MM.1S (cell line): ENCODE data around the gene LZTFL1.

Source experiments
- DNase-seq: peaks from one replicate; pipeline ENCODE4 v3.0.0-alpha.2; 2015
- H2AFZ ChIP-seq: fragments of 300-600 bp; sonication (generic); 2 replicates; pipeline ENCODE4 v1.6.0; 2016; ENCODE audit warnings: antibody characterized with exemption, low read length
- H3F3A ChIP-seq: fragments of 300-600 bp; sonication (generic); 2 replicates; pipeline ENCODE4 v1.6.1; 2016; ENCODE audit warnings: mild to moderate bottlenecking, antibody characterized with exemption, low read length, moderate library complexity, mixed read lengths; ENCODE audit not compliant: insufficient read depth
- H3K27ac ChIP-seq: fragments of 300-600 bp; sonication (generic); 2 replicates; pipeline ENCODE4 v1.5.1; 2016; ENCODE audit warnings: mild to moderate bottlenecking, low read length
- H3K27me3 ChIP-seq: fragments of 300-600 bp; sonication (generic); replicated peaks from 2 replicates; pipeline ENCODE4 v1.6.0; 2016; ENCODE audit warnings: low read length; ENCODE audit not compliant: insufficient read depth
- H3K36me3 ChIP-seq: fragments of 300-600 bp; sonication (generic); replicated peaks from 2 replicates; pipeline ENCODE4 v1.6.1; 2016; ENCODE audit warnings: mild to moderate bottlenecking, low read length, mixed read lengths; ENCODE audit not compliant: insufficient read depth
- H3K4me1 ChIP-seq: fragments of 300-600 bp; sonication (generic); 2 replicates; pipeline ENCODE4 v1.6.1; 2016; ENCODE audit warnings: low read length, mixed read lengths
- H3K4me2 ChIP-seq: fragments of 300-600 bp; sonication (generic); 2 replicates; pipeline ENCODE4 v1.6.0; 2016; ENCODE audit warnings: low read depth, low read length
- H3K4me3 ChIP-seq: fragments of 300-600 bp; sonication (generic); 2 replicates; pipeline ENCODE4 v1.5.1; 2016; ENCODE audit warnings: low read length, mixed read lengths
- H3K79me2 ChIP-seq: fragments of 300-600 bp; sonication (generic); 2 replicates; pipeline ENCODE4 v1.6.1; 2016; ENCODE audit warnings: mixed run types, low read length, mixed read lengths
- H3K9ac ChIP-seq: fragments of 300-600 bp; sonication (generic); 2 replicates; pipeline ENCODE4 v1.6.1; 2016; ENCODE audit warnings: low read length, mixed read lengths
- H3K9me2 ChIP-seq: fragments of 300-600 bp; sonication (generic); replicated peaks from 2 replicates; pipeline ENCODE4 v1.6.1; 2016; ENCODE audit warnings: mild to moderate bottlenecking, low read length, mixed read lengths; ENCODE audit not compliant: insufficient read depth
- H3K9me3 ChIP-seq: fragments of 300-600 bp; sonication (generic); replicated peaks from 2 replicates; pipeline ENCODE4 v1.6.1; 2016; ENCODE audit warnings: mild to moderate bottlenecking, low read length, mixed read lengths; ENCODE audit not compliant: insufficient read depth
- H4K20me1 ChIP-seq: fragments of 300-600 bp; sonication (generic); 2 replicates; pipeline ENCODE4 v1.6.1; 2016; ENCODE audit warnings: mild to moderate bottlenecking, low read length, moderate library complexity, mixed read lengths; ENCODE audit not compliant: insufficient read depth
- CTCF ChIP-seq: fragments of 300-600 bp; sonication (generic); IDR thresholded peaks from 2 replicates; pipeline ENCODE4 v1.5.1; 2016; ENCODE audit warnings: antibody characterized with exemption, low read length, mixed read lengths
- EZH2 ChIP-seq: fragments of 300-600 bp; sonication (generic); optimal IDR thresholded peaks from 2 replicates; pipeline ENCODE3; 2017; ENCODE audit warnings: low read depth, mild to moderate bottlenecking, antibody characterized with exemption, low read length, mixed read lengths
- EZH2phosphoT487 ChIP-seq: fragments of 300-600 bp; sonication (generic); IDR thresholded peaks from 2 replicates; pipeline ENCODE4 v1.6.1; 2018; ENCODE audit warnings: antibody characterized with exemption, low read length

Gene LZTFL1

GRCh38 chr3:45807681-45808540, 34.0 kb downstream of the LZTFL1 start:
- no peak overlapping the region for H3K27ac ChIP-seq
- no peaks in the 10 kb centered on the region for H3K9me2 ChIP-seq
- H3K4me3 ChIP-seq = no peak overlapping the region
- H3K4me2 ChIP-seq = no peak overlapping the region
- DNase-seq = no peak
- no peak for TF ChIP-seq CTCF
- TF ChIP-seq EZH2phosphoT487 = no peak
- no peak for TF ChIP-seq EZH2
- no peaks in the 10 kb centered on the region for H3K79me2 ChIP-seq
- H3K4me1 ChIP-seq = no peaks in the 10 kb centered on the region
- no peak overlapping the region for H3K9ac ChIP-seq
- no peaks in the 10 kb centered on the region for H3K9me3 ChIP-seq
- H4K20me1 ChIP-seq = no peaks in the 10 kb centered on the region
- no peak overlapping the region for H2AFZ ChIP-seq
- no peaks in the 10 kb centered on the region for H3K36me3 ChIP-seq
- H3F3A ChIP-seq = no peaks in the 10 kb centered on the region
- H3K27me3 ChIP-seq = no peaks in the 10 kb centered on the region

- H4K20me1 ChIP-seq = no peaks in the 10 kb centered on the region
- H3K9me2 ChIP-seq = no peaks in the 10 kb centered on the region
- H3K9me3 ChIP-seq = no peaks in the 10 kb centered on the region
- H3K4me1 ChIP-seq = no peaks in the 10 kb centered on the region
- H3F3A ChIP-seq = no peaks in the 10 kb centered on the region
- no peaks in the 10 kb centered on the region for H3K27me3 ChIP-seq
- H3K27ac ChIP-seq = no peak overlapping the region
- H3K4me3 ChIP-seq = no peak overlapping the region
- DNase-seq = no peak
- no peaks in the 10 kb centered on the region for H3K79me2 ChIP-seq
- no peaks in the 10 kb centered on the region for H3K36me3 ChIP-seq
- no peak overlapping the region for H2AFZ ChIP-seq
- H3K9ac ChIP-seq = no peak overlapping the region
- TF ChIP-seq EZH2phosphoT487 (no peak), EZH2 (no peak), CTCF (no peak)
- H3K4me2 ChIP-seq = no peak overlapping the region
Observed at GRCh38 chr3:45807133-45807532, 34.8 kb downstream of the LZTFL1 start.

- no peaks in the 10 kb centered on the region for H3K27me3 ChIP-seq
- TF ChIP-seq CTCF (no peak), EZH2phosphoT487 (no peak), EZH2 (no peak)
Observed at GRCh38 chr3:45806072-45806471, 35.8 kb downstream of the LZTFL1 start.

More at GRCh38 chr3:45806072-45806471, 35.8 kb downstream of the LZTFL1 start:
- Histone ChIP-seq H3K9me3 (no peaks in the 10 kb centered on the region), H3K9me2 (no peaks in the 10 kb centered on the region), H3K9ac (no peak overlapping the region), H3K4me1 (no peaks in the 10 kb centered on the region), H2AFZ (no peak overlapping the region), H3K4me2 (no peak overlapping the region), H3K27ac (no peak overlapping the region), H3F3A (no peaks in the 10 kb centered on the region), H4K20me1 (no peaks in the 10 kb centered on the region), H3K36me3 (no peaks in the 10 kb centered on the region), H3K4me3 (no peak overlapping the region), H3K79me2 (no peaks in the 10 kb centered on the region)
- DNase-seq = no peak
